ENCODE results near the gene GNAO1.

DNA sequence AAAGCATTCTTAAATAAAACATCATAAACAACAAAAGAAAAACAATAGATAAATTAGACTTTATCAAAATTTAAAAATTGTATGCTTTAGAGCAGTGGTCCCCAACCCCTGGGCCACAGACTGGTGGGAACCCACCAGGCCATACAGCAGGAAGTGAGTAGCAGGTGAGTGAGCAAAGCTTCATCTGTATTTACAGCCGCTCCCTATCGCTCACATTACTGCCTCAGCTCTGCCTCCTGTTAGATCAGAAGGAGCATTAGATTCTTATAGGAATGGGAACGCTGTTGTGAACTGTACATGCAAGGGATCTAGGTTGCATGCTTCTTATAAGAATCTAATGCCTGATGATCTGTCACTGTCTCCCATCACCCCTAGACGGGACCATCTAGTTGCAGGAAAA is 51.5 kb downstream of the GNAO1 start:
- TF ChIP-seq, protein P1, sequence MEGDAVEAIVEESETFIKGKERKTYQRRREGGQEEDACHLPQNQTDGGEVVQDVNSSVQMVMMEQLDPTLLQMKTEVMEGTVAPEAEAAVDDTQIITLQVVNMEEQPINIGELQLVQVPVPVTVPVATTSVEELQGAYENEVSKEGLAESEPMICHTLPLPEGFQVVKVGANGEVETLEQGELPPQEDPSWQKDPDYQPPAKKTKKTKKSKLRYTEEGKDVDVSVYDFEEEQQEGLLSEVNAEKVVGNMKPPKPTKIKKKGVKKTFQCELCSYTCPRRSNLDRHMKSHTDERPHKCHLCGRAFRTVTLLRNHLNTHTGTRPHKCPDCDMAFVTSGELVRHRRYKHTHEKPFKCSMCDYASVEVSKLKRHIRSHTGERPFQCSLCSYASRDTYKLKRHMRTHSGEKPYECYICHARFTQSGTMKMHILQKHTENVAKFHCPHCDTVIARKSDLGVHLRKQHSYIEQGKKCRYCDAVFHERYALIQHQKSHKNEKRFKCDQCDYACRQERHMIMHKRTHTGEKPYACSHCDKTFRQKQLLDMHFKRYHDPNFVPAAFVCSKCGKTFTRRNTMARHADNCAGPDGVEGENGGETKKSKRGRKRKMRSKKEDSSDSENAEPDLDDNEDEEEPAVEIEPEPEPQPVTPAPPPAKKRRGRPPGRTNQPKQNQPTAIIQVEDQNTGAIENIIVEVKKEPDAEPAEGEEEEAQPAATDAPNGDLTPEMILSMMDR (IDR thresholded peaks at IDR 0.05), result no peak
- no peak for TF ChIP-seq POLR2A (IDR thresholded peaks at IDR 0.05)
